Liver (tissue), 9 donors: ENCODE data around the gene MALT1. TPM values are rescaled to one million over a fixed set of nuclear protein-coding genes. Genes with fewer than 3 reads are reported as not detected.

Experiments
- DNase-seq: peaks from one replicate; pipeline ENCODE4 v3.0.0-alpha.2; 2017; ENCODE audit warnings: low spot score
- H3K27ac ChIP-seq, 2 donors: one replicate each; pipeline ENCODE4 v1.7.0; 2013; ENCODE audit warnings: inconsistent platforms in 2 of 2, low read length in 2 of 2, control low read depth in 1 of 2, low read depth in 1 of 2, mild to moderate bottlenecking in 1 of 2
- H3K27me3 ChIP-seq, 4 donors: one replicate each; pipeline versions ENCODE4 v1.6.1 to v1.7.0; 2013; ENCODE audit warnings: low read length in 3 of 4, inconsistent platforms in 1 of 4, mild to moderate bottlenecking in 1 of 4, moderate library complexity in 1 of 4; ENCODE audit not compliant: control insufficient read depth in 4 of 4, insufficient read depth in 4 of 4
- H3K36me3 ChIP-seq, 4 donors: one replicate each; pipeline versions ENCODE4 v1.6.1 to v1.7.0; 2013; ENCODE audit warnings: low read length in 3 of 4, mild to moderate bottlenecking in 3 of 4, low read depth in 1 of 4, moderate library complexity in 1 of 4; ENCODE audit not compliant: control insufficient read depth in 4 of 4, insufficient read depth in 3 of 4
- H3K4me1 ChIP-seq, 4 donors: one replicate each; pipeline versions ENCODE4 v1.6.1 to v1.7.0; 2013; ENCODE audit warnings: low read length in 3 of 4, mild to moderate bottlenecking in 3 of 4, moderate library complexity in 1 of 4; ENCODE audit not compliant: control insufficient read depth in 4 of 4, insufficient read depth in 4 of 4
- H3K4me3 ChIP-seq, 3 donors: one replicate each; pipeline versions ENCODE4 v1.6.1 to v1.7.0; 2013; ENCODE audit warnings: low read length in 3 of 3, control low read depth in 1 of 3, low read depth in 1 of 3, mild to moderate bottlenecking in 1 of 3
- H3K9ac ChIP-seq, 2 donors: one replicate each; pipeline ENCODE4 v1.7.0; 2013; ENCODE audit warnings: low read length in 2 of 2, mild to moderate bottlenecking in 2 of 2, moderate library complexity in 2 of 2, control low read depth in 1 of 2, low read depth in 1 of 2
- H3K9me3 ChIP-seq, 4 donors: one replicate each; pipeline versions ENCODE4 v1.6.1 to v1.7.0; 2013; ENCODE audit warnings: low read length in 3 of 4; ENCODE audit not compliant: control insufficient read depth in 4 of 4
- EGR1 ChIP-seq, 2 donors: IDR thresholded peaks; 2 replicates each; pipeline ENCODE4 v1.6.1; 2016 to 2018; ENCODE audit warnings: antibody characterized with exemption in 2 of 2, low read depth in 2 of 2
- FOXA1 ChIP-seq: IDR thresholded peaks from 2 replicates; pipeline ENCODE4 v1.6.1; 2016; ENCODE audit warnings: antibody characterized with exemption
- FOXA2 ChIP-seq: IDR thresholded peaks from 2 replicates; pipeline ENCODE4 v1.6.1; 2016; ENCODE audit warnings: antibody characterized with exemption
- GABPA ChIP-seq, 2 donors: IDR thresholded peaks in 1 of 2; conservative IDR thresholded peaks in 1 of 2; 2 replicates each; pipeline ENCODE4 v1.6.1; 2016; ENCODE audit warnings: antibody characterized with exemption in 2 of 2, mild to moderate bottlenecking in 1 of 2, moderate library complexity in 1 of 2
- HNF4G ChIP-seq: IDR thresholded peaks from 2 replicates; pipeline ENCODE4 v1.6.1; 2016; ENCODE audit warnings: antibody characterized with exemption
- MAX ChIP-seq: IDR thresholded peaks from 2 replicates; pipeline ENCODE4 v1.6.1; 2016; ENCODE audit warnings: antibody characterized with exemption
- RAD21 ChIP-seq, 2 donors: IDR thresholded peaks; 2 replicates each; pipeline ENCODE4 v1.6.1; 2016; ENCODE audit warnings: antibody characterized with exemption in 2 of 2, mild to moderate bottlenecking in 2 of 2
- RXRA ChIP-seq, 2 donors: IDR thresholded peaks; 2 replicates each; pipeline ENCODE4 v1.6.1; 2017 to 2018; ENCODE audit warnings: antibody characterized with exemption in 2 of 2, mild to moderate bottlenecking in 1 of 2
- SP1 ChIP-seq: IDR thresholded peaks from 2 replicates; pipeline ENCODE4 v1.6.1; 2018; ENCODE audit warnings: antibody characterized with exemption, mild to moderate bottlenecking
- TAF1 ChIP-seq: conservative IDR thresholded peaks from 2 replicates; pipeline ENCODE4 v1.6.1; 2016; ENCODE audit warnings: antibody characterized with exemption, mild to moderate bottlenecking
- ZBTB33 ChIP-seq: IDR thresholded peaks from 2 replicates; pipeline ENCODE4 v1.6.1; 2016; ENCODE audit warnings: antibody characterized with exemption
- WGBS: extraction: QIAGEN DNeasy Blood & Tissue Kit; methylation state at CpG from one replicate; pipeline ENCODE4 v1.1.7; 2013; 5-methylcytosine and 5-hydroxymethylcytosine counted together
- polyA plus RNA-seq, 2 donors: library from polyadenylated mRNA; stranded (reverse) in 1 of 2; unstranded in 1 of 2; fragments of 200-250 nt in 1 of 2; fragments of >200 nt in 1 of 2; fragmentation: Nextera tagmentation in 1 of 2; extraction: Ambion mirVana in 1 of 2; gene quantifications; one replicate each; pipeline versions ENCODE4 v1.2.1 to v1.2.3, GENCODE V29; 2013 to 2015
- total RNA-seq, 2 donors: library from RNA; depleted of rRNA; stranded (reverse); fragments of >200 nt; gene quantifications; one replicate each; pipeline ENCODE4 v1.2.3, GENCODE V29; 2014
- TF ChIP-seq, protein P1 (sequence below): IDR thresholded peaks from 2 replicates; pipeline ENCODE4 v1.6.1; 2016; ENCODE audit warnings: antibody characterized with exemption
- TF ChIP-seq, protein P2 (sequence below): fragments of 150-350 bp; IDR thresholded peaks from 2 replicates; pipeline ENCODE4 v1.5.1; 2017; ENCODE audit warnings: improper control_type of control experiment, low read depth, low read length; ENCODE audit not compliant: missing input control
- donor health status: healthy.
- donor health status: healthy.
- donor health status: healthy.
- donor health status: healthy.
- donor health status: healthy.

Gene MALT1
- total and polyA plus RNA-seq, 4 donors, result 3.1 to 27.3 (median 6.4) TPM

- no peak overlapping the region for H3K9ac ChIP-seq
- H3K27me3 ChIP-seq, result no peaks in the 10 kb centered on the region
- peaks cover 0 to 4% (median 0%) of the 10 kb centered on the region in 4 donors for H3K9me3 ChIP-seq
- TF ChIP-seq, protein P1, sequence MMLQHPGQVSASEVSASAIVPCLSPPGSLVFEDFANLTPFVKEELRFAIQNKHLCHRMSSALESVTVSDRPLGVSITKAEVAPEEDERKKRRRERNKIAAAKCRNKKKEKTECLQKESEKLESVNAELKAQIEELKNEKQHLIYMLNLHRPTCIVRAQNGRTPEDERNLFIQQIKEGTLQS, result no peak
- no peak for TF ChIP-seq FOXA2
- TF ChIP-seq FOXA1, result no peak
- TF ChIP-seq ZBTB33, result no peak
- no peak for TF ChIP-seq HNF4G
- no peak for TF ChIP-seq EGR1 (IDR thresholded peaks at IDR 0.05; ENCODE audit: low read depth in 2 of 2)
- TF ChIP-seq SP1, result no peak
- DNase-seq, result no peak
- no peak overlapping the region for H3K27ac ChIP-seq
- H3K4me3 ChIP-seq, result no peak overlapping the region
- no peaks in the 10 kb centered on the region for H3K36me3 ChIP-seq
- H3K4me1 ChIP-seq, result no peaks in the 10 kb centered on the region
- 71% methylated on average over 4 of the region's 4 CpGs for WGBS
These were observed 11.6 kb upstream of the MALT1 start for GRCh38 chr18:58659691-58660090.

DNA sequence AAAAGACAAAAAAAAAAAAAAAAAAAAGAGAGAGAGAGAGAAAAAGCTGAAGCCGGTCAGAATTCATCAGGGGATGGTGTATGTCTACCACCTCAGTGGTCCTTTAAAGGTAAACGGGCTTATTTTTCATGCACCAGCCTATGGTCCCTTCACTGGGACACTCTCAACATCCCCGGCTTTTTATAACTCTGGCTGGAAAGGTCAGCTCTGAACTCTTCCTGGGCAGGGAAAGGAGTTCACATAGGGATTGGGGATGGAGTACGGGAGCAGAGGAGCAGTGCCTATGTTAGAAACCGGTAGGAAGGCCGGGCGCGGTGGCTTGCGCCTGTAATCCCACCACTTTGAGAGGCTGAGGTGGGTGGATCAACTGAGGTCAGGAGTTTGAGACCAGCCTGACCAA lies 10.3 kb upstream of the MALT1 start:
- 99% methylated on average over 9 of the region's 9 CpGs for whole genome bisulfite sequencing
- H3K36me3 ChIP-seq, result no peaks in the 10 kb centered on the region
- no peaks in the 10 kb centered on the region for H3K9me3 ChIP-seq
- H3K27me3 ChIP-seq, result no peaks in the 10 kb centered on the region
- TF ChIP-seq FOXA1 (no peak), SP1 (no peak), RAD21 (IDR thresholded peaks at IDR 0.05) (no peak), ZBTB33 (no peak), RXRA (IDR thresholded peaks at IDR 0.05) (no peak), MAX (no peak)
- TF ChIP-seq, protein P2, sequence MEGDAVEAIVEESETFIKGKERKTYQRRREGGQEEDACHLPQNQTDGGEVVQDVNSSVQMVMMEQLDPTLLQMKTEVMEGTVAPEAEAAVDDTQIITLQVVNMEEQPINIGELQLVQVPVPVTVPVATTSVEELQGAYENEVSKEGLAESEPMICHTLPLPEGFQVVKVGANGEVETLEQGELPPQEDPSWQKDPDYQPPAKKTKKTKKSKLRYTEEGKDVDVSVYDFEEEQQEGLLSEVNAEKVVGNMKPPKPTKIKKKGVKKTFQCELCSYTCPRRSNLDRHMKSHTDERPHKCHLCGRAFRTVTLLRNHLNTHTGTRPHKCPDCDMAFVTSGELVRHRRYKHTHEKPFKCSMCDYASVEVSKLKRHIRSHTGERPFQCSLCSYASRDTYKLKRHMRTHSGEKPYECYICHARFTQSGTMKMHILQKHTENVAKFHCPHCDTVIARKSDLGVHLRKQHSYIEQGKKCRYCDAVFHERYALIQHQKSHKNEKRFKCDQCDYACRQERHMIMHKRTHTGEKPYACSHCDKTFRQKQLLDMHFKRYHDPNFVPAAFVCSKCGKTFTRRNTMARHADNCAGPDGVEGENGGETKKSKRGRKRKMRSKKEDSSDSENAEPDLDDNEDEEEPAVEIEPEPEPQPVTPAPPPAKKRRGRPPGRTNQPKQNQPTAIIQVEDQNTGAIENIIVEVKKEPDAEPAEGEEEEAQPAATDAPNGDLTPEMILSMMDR, result no peak
- H3K9ac ChIP-seq, result no peak overlapping the region
- H3K4me1 ChIP-seq, result no peaks in the 10 kb centered on the region
- H3K27ac ChIP-seq, result no peak overlapping the region
- no peak overlapping the region for H3K4me3 ChIP-seq
- no peak for DNase-seq

- Histone ChIP-seq H3K36me3 (no peaks in the 10 kb centered on the region), H3K27me3 (no peaks in the 10 kb centered on the region), H3K9me3 (no peaks in the 10 kb centered on the region), H3K27ac (no peak overlapping the region), H3K4me3 (no peak overlapping the region), H3K4me1 (no peaks in the 10 kb centered on the region), H3K9ac (no peak overlapping the region)
- TF ChIP-seq, protein P2, result peak; percentile 31
- TF ChIP-seq FOXA1 (no peak), TAF1 (no peak), FOXA2 (no peak), RAD21 (IDR thresholded peaks at IDR 0.05) (peak; percentile 74 to 76), RXRA (IDR thresholded peaks at IDR 0.05) (no peak), GABPA (IDR thresholded peaks at IDR 0.05 in 1 of 2, conservative IDR thresholded peaks at IDR 0.05 in 1 of 2) (no peak), SP1 (no peak)
- no peak for DNase-seq
- WGBS, result 96% methylated on average over 3 of the region's 3 CpGs
These were observed 9.8 kb upstream of the MALT1 start for GRCh38 chr18:58661423-58661822.
